Measurements from ENCODE around the gene SORCS2.

DNA sequence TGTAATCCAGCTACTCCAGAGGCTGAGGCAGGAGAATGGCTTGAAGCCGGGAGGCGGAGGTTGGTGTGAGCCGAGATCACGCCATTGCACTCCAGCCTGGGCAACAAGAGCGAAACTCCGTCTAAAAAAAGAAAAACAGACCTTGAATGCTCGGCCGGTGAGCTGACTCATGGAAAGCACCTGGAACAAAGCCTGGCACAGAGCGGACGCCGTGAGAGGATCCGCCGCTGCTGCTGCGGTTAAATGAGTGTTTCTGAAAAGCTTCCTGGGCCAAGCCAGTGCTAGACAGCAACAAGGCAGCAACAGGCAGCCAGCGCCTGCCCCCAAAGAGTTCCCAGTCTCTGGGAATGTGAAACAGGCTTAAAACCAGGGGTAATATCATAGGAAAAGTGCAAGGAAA, 560.9 kb downstream of the SORCS2 start:
- TF ChIP-seq, protein P1, sequence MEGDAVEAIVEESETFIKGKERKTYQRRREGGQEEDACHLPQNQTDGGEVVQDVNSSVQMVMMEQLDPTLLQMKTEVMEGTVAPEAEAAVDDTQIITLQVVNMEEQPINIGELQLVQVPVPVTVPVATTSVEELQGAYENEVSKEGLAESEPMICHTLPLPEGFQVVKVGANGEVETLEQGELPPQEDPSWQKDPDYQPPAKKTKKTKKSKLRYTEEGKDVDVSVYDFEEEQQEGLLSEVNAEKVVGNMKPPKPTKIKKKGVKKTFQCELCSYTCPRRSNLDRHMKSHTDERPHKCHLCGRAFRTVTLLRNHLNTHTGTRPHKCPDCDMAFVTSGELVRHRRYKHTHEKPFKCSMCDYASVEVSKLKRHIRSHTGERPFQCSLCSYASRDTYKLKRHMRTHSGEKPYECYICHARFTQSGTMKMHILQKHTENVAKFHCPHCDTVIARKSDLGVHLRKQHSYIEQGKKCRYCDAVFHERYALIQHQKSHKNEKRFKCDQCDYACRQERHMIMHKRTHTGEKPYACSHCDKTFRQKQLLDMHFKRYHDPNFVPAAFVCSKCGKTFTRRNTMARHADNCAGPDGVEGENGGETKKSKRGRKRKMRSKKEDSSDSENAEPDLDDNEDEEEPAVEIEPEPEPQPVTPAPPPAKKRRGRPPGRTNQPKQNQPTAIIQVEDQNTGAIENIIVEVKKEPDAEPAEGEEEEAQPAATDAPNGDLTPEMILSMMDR (conservative IDR thresholded peaks at IDR 0.05; ENCODE audit: low read depth, low read length), result no peak
- TF ChIP-seq EZH2 (IDR thresholded peaks at IDR 0.05; ENCODE audit: low read length, unreplicated experiment) (no peak), EZH2phosphoT487 (IDR thresholded peaks at IDR 0.05; ENCODE audit: borderline replicate concordance, low read length) (no peak)

Measured in PC-3 (cell line).